IMR-90 (cell line): ENCODE results near the gene KIF21A. TPM values are rescaled to one million over a fixed set of nuclear protein-coding genes. Genes with fewer than 3 reads are reported as not detected.

ENCODE experiments used
- ATAC-seq: fragments of 200-7000 bp; cut with Tn5 transposase; 2 replicates; pipeline ENCODE4 v1.9.1; 2020; ENCODE audit warnings: low read depth, mild to moderate bottlenecking, moderate library complexity
- BruUV-seq: library from RNA; stranded (reverse); fragments of 400-500 nt; replicated peaks from 2 replicates; lab custom pipeline; 2021; lab: Mats Ljungman, UMichigan
- CTCF ChIA-PET: fragments of 300-600 bp; formaldehyde crosslinking; extraction: SDS; loops from one replicate; lab custom pipeline; 2021; ENCODE audit warnings: antibody characterized with exemption; lab: Yijun Ruan, JAX
- POLR2A ChIA-PET: fragments of 300-600 bp; sonication (Branson Sonifier 250); formaldehyde crosslinking; loops from one replicate; lab custom pipeline; 2022; ENCODE audit warnings: antibody characterized with exemption; ENCODE audit not compliant: unreplicated experiment; lab: Charles Lee
- DNase-seq: peaks from one replicate; pipeline ENCODE4 v3.0.0; 2013
- H2AFZ ChIP-seq: replicated peaks from 2 replicates; pipeline ENCODE3; 2013; ENCODE audit warnings: low read length, mild to moderate bottlenecking; ENCODE audit not compliant: poor library complexity
- H2AK5ac ChIP-seq: 2 replicates; pipeline ENCODE4 v1.6.1; 2013; ENCODE audit warnings: low read depth, low read length, inconsistent platforms
- H2AK9ac ChIP-seq: replicated peaks from 2 replicates; pipeline ENCODE3; 2013; ENCODE audit warnings: mild to moderate bottlenecking, low read depth, low read length, moderate library complexity; ENCODE audit not compliant: poor library complexity
- H2BK120ac ChIP-seq: 2 replicates; pipeline ENCODE4 v1.6.1; 2013; ENCODE audit warnings: low read depth, low read length, inconsistent platforms
- H2BK15ac ChIP-seq: 3 replicates; pipeline ENCODE4 v1.6.1; 2013; ENCODE audit warnings: low read depth, low read length, inconsistent platforms
- H2BK20ac ChIP-seq: 2 replicates; pipeline ENCODE4 v1.6.1; 2013; ENCODE audit warnings: low read depth, mild to moderate bottlenecking, inconsistent platforms, low read length, moderate library complexity
- H2BK5ac ChIP-seq: 2 replicates; pipeline ENCODE4 v1.6.1; 2013; ENCODE audit warnings: mild to moderate bottlenecking, low read depth, low read length, inconsistent platforms; ENCODE audit not compliant: poor library complexity, severe bottlenecking
- H3K14ac ChIP-seq: replicated peaks from 2 replicates; pipeline ENCODE4 v1.6.1; 2013; ENCODE audit warnings: low read depth, low read length, inconsistent platforms
- H3K18ac ChIP-seq: 2 replicates; pipeline ENCODE4 v1.6.1; 2013; ENCODE audit warnings: low read depth, low read length, control low read depth
- H3K23ac ChIP-seq: 2 replicates; pipeline ENCODE4 v1.6.1; 2013; ENCODE audit warnings: low read depth, low read length, inconsistent platforms
- H3K27ac ChIP-seq: 2 replicates; pipeline ENCODE4 v1.5.1; 2013; ENCODE audit warnings: mild to moderate bottlenecking, control low read depth, low read length; ENCODE audit not compliant: insufficient read depth
- H3K27me3 ChIP-seq: 2 replicates; pipeline ENCODE4 v1.6.1; 2013; ENCODE audit warnings: low read length; ENCODE audit not compliant: control insufficient read depth, insufficient read depth
- H3K36me3 ChIP-seq: 2 replicates; pipeline ENCODE4 v1.6.1; 2013; ENCODE audit warnings: low read length, mixed read lengths; ENCODE audit not compliant: control insufficient read depth, insufficient read depth
- H3K4ac ChIP-seq: 2 replicates; pipeline ENCODE4 v1.6.1; 2013; ENCODE audit warnings: low read depth, low read length, inconsistent platforms
- H3K4me1 ChIP-seq: 2 replicates; pipeline ENCODE4 v1.6.1; 2013; ENCODE audit warnings: low read length, mixed read lengths; ENCODE audit not compliant: control insufficient read depth, insufficient read depth
- H3K4me2 ChIP-seq: 2 replicates; pipeline ENCODE4 v1.6.1; 2013; ENCODE audit warnings: low read depth, mild to moderate bottlenecking, control low read depth, low read length, moderate library complexity
- H3K4me3 ChIP-seq: 2 replicates; pipeline ENCODE4 v1.5.1; 2013; ENCODE audit warnings: low read depth, mild to moderate bottlenecking, control low read depth, low read length, moderate library complexity; ENCODE audit not compliant: insufficient read depth
- H3K56ac ChIP-seq: 2 replicates; pipeline ENCODE4 v1.6.1; 2013; ENCODE audit warnings: low read length, inconsistent platforms; ENCODE audit not compliant: insufficient read depth; ENCODE audit errors: extremely low read depth
- H3K79me1 ChIP-seq, 2 experiments: 2 replicates each; pipeline ENCODE4 v1.6.1; 2013; ENCODE audit warnings: low read length in 2 of 2, inconsistent platforms in 1 of 2, low read depth in 1 of 2
- H3K9ac ChIP-seq: 2 replicates; pipeline ENCODE4 v1.6.1; 2013; ENCODE audit warnings: low read depth, low read length, control low read depth
- H3K9me1 ChIP-seq: 2 replicates; pipeline ENCODE4 v1.6.1; 2013; ENCODE audit warnings: low read length, inconsistent platforms; ENCODE audit not compliant: insufficient read depth
- H3K9me3 ChIP-seq: 2 replicates; pipeline ENCODE4 v1.6.1; 2013; ENCODE audit warnings: low read length; ENCODE audit not compliant: control insufficient read depth, insufficient read depth
- H4K20me1 ChIP-seq: 2 replicates; pipeline ENCODE4 v1.6.1; 2013; ENCODE audit warnings: low read length, inconsistent platforms; ENCODE audit not compliant: insufficient read depth
- H4K5ac ChIP-seq: 2 replicates; pipeline ENCODE4 v1.6.1; 2013; ENCODE audit warnings: mild to moderate bottlenecking, low read depth, low read length, control low read depth
- H4K8ac ChIP-seq, 2 experiments: 2 replicates each; pipeline ENCODE4 v1.6.1; 2013; ENCODE audit warnings: low read depth in 2 of 2, low read length in 2 of 2, control low read depth in 1 of 2, inconsistent platforms in 1 of 2
- H4K91ac ChIP-seq: 2 replicates; pipeline ENCODE4 v1.6.1; 2013; ENCODE audit warnings: low read depth, low read length, inconsistent platforms; ENCODE audit not compliant: insufficient read depth
- MAZ ChIP-seq: IDR thresholded peaks from 2 replicates; pipeline ENCODE4 v1.6.1; 2012; ENCODE audit warnings: low read depth, mild to moderate bottlenecking, low read length, improper control_type of control experiment, moderate library complexity, borderline replicate concordance
- RCOR1 ChIP-seq: IDR thresholded peaks from 2 replicates; pipeline ENCODE4 v1.6.1; 2012; ENCODE audit warnings: mild to moderate bottlenecking, low read length, improper control_type of control experiment; ENCODE audit not compliant: insufficient replicate concordance
- WGBS, 2 experiments: methylation state at CpG; one replicate each; pipeline versions ENCODE4 v1.1.5 to v1.1.7; 2013; ENCODE audit warnings: missing lambda C conversion rate in 2 of 2; ENCODE audit not compliant: insufficient read length in 1 of 2; ENCODE audit errors: extremely low coverage in 2 of 2; 5-methylcytosine and 5-hydroxymethylcytosine counted together
- dilution Hi-C: fragments of 300-500 bp; cut with HindIII; formaldehyde crosslinking; loops from one replicate; pipeline ENCODE4 v1.14.3; 2018; ENCODE audit warnings: low sequenced_read_pairs; ENCODE audit not compliant: unreplicated experiment
- in situ Hi-C: fragments of 300-500 bp; cut with MboI; formaldehyde crosslinking; loops from 3 replicates; pipeline ENCODE4 v1.14.3; 2019; ENCODE audit warnings: low sequenced_read_pairs, inconsistent platforms, mixed read lengths
- intact Hi-C: fragments of 100-400 bp; cut with micrococcal nuclease; formaldehyde crosslinking; loops from 2 replicates; pipeline ENCODE4 v1.10.0; 2022
- polyA plus RNA-seq, 3 experiments: library from polyadenylated mRNA; depleted of rRNA; stranded (reverse); fragments of >200 nt; gene quantifications; 2 replicates each; pipeline ENCODE4 v1.2.3, GENCODE V29; 2012; ENCODE audit warnings: low replicate concordance in 1 of 3
- total RNA-seq: library from RNA; depleted of rRNA; stranded (reverse); fragments of >200 nt; gene quantifications from 2 replicates; pipeline ENCODE4 v1.2.3, GENCODE V29; 2012
- TF ChIP-seq, protein P1 (sequence below): fragments of 150-350 bp; IDR thresholded peaks from 2 replicates; pipeline ENCODE4 v1.6.1; 2016; ENCODE audit warnings: low read depth, mild to moderate bottlenecking, low read length, moderate library complexity, borderline replicate concordance

KIF21A gene
- total and polyA plus RNA-seq, 2 of the 4 experiments (the other 2 are of a cell fraction), result 0.38 to 1.1 TPM

DNA sequence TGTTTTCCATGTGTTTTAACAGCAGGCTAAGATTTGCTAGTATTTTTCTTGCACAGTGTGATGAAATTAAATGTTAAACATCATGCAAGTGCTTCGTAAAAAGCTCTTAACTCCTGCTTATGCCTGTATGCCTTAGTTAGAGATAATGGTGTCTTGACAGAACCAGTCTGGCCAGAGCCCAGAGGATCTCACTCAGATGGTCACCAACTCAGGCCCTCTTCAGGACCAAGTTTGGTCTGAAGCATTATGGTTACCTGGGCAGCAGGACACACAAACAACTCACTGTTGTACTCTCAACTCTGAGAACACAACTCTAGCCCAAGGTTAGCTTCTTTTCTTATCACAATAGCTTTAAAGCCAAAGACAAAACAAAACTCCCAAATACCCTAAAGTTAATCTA is 115.4 kb downstream of the KIF21A start:
- TF ChIP-seq RCOR1 (no peak), MAZ (no peak)
- TF ChIP-seq, protein P1, sequence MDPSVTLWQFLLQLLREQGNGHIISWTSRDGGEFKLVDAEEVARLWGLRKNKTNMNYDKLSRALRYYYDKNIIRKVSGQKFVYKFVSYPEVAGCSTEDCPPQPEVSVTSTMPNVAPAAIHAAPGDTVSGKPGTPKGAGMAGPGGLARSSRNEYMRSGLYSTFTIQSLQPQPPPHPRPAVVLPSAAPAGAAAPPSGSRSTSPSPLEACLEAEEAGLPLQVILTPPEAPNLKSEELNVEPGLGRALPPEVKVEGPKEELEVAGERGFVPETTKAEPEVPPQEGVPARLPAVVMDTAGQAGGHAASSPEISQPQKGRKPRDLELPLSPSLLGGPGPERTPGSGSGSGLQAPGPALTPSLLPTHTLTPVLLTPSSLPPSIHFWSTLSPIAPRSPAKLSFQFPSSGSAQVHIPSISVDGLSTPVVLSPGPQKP, result no peak
- no peaks in the 10 kb centered on the region for H3K36me3 ChIP-seq

More for the DNA sequence above, 115.4 kb downstream of the KIF21A start:
- BruUV-seq, result no TSS peak
- H3K4ac ChIP-seq, result no peak overlapping the region
- no peak overlapping the region for H2BK120ac ChIP-seq
- no peak overlapping the region for H2AK9ac ChIP-seq
- H3K79me1 ChIP-seq, result no peaks in the 10 kb centered on the region
- CTCF ChIA-PET, result interaction anchor here (0.9 kb wide), 1 partner anchor 10 kb away, joined by 3 read pairs; no protein-coding TSS in a partner anchor
- H3K18ac ChIP-seq, result no peak overlapping the region
- H3K9ac ChIP-seq, result no peak overlapping the region
- dilution Hi-C loops (no loop called here), in situ Hi-C loops (no loop called here), intact Hi-C loops (loop anchor here (10.0 kb wide), 1 partner anchor 297 kb away; a partner anchor contains a TSS)
- H3K56ac ChIP-seq, result no peak overlapping the region
- no CpG with 5 or more reads among the region's 1 CpG for WGBS, 2 experiments
- H3K9me3 ChIP-seq, result 0 out of 2 replicates have a peak, but pooled peaks cover 2% of the 10 kb centered on the region
- H4K20me1 ChIP-seq, result no peaks in the 10 kb centered on the region
- H2AFZ ChIP-seq, result no peak overlapping the region
- H2BK15ac ChIP-seq, result no peak overlapping the region
- ATAC-seq, result no peak
- no peak overlapping the region for H3K14ac ChIP-seq
- DNase-seq, result no peak
- H3K27me3 ChIP-seq, result no peaks in the 10 kb centered on the region
- H3K23ac ChIP-seq, result no peak overlapping the region
- H2AK5ac ChIP-seq, result no peak overlapping the region
- POLR2A ChIA-PET, result no interaction called here
- H3K4me3 ChIP-seq, result no peak overlapping the region
- H2BK5ac ChIP-seq, result no peak overlapping the region
- H3K27ac ChIP-seq, result no peak overlapping the region
- H4K91ac ChIP-seq, result no peak overlapping the region
- H3K4me1 ChIP-seq, result no peaks in the 10 kb centered on the region
- H4K5ac ChIP-seq, result no peak overlapping the region
- no peak overlapping the region for H3K4me2 ChIP-seq
- H4K8ac ChIP-seq, result no peak overlapping the region
- no peak overlapping the region for H2BK20ac ChIP-seq
- H3K9me1 ChIP-seq, result no peaks in the 10 kb centered on the region
